HG03460 (cell line): ENCODE data around the gene TRIM5.
A peak's percentile ranks its signal among the peaks of the same experiment; 100 is the strongest.
"Not testable (repeated sequence)": the region's sequence is repeated elsewhere in the genome, so short reads cannot be mapped to it uniquely, and the experiment has no call there.

Experiments
- ATAC-seq: cut with Tn5 transposase; IDR thresholded peaks from one replicate; pipeline ENCODE4 v1.9.1; 2021; ENCODE audit not compliant: unreplicated experiment

TRIM5 gene

GRCh38 chr11:5684646-5685362 lies at the start of gene TRIM5:
Gene TRIM5 (minus strand): TSS chr11:5685074. CDS start chr11:5680177, 4,897 bp downstream.
- ATAC-seq, result peak; percentile 71

GRCh38 chr11:5727691-5728090 lies 42.8 kb upstream of the TRIM5 start:
- ATAC-seq, result no peak

- ATAC-seq, result no peak
Measured at GRCh38 chr11:5726351-5726750, 41.5 kb upstream of the TRIM5 start.

GRCh38 chr11:5722622-5723021 lies 37.7 kb upstream of the TRIM5 start:
- ATAC-seq, result no peak

- no peak for ATAC-seq
Measured at GRCh38 chr11:5719703-5720495, 35.0 kb upstream of the TRIM5 start.

GRCh38 chr11:5716518-5716917 lies 31.6 kb upstream of the TRIM5 start:
- ATAC-seq, result not testable (repeated sequence)

GRCh38 chr11:5713695-5714094 lies 28.8 kb upstream of the TRIM5 start:
- no peak for ATAC-seq

- no peak for ATAC-seq
Measured at GRCh38 chr11:5712507-5712906, 27.6 kb upstream of the TRIM5 start.

- no peak for ATAC-seq
Measured at GRCh38 chr11:5705688-5706087, 20.8 kb upstream of the TRIM5 start.

GRCh38 chr11:5703741-5704536 lies 19.1 kb upstream of the TRIM5 start:
- ATAC-seq, result peak; percentile 77

- no peak for ATAC-seq
Measured at GRCh38 chr11:5701055-5701577, 16.2 kb upstream of the TRIM5 start.

GRCh38 chr11:5700421-5701054 lies 15.7 kb upstream of the TRIM5 start:
- ATAC-seq, result no peak

GRCh38 chr11:5698281-5698680 lies 13.4 kb upstream of the TRIM5 start:
- no peak for ATAC-seq

- ATAC-seq, result no peak
Measured at GRCh38 chr11:5696210-5696609, 11.3 kb upstream of the TRIM5 start.

- ATAC-seq, result no peak
Measured at GRCh38 chr11:5695580-5695979, 10.7 kb upstream of the TRIM5 start.

- no peak for ATAC-seq
Measured at GRCh38 chr11:5694642-5695041, 9.8 kb upstream of the TRIM5 start.

GRCh38 chr11:5691964-5692361 lies 7.1 kb upstream of the TRIM5 start:
- ATAC-seq, result no peak

- ATAC-seq, result not testable (repeated sequence)
Measured at GRCh38 chr11:5691238-5691963, 6.5 kb upstream of the TRIM5 start.

- ATAC-seq, result no peak
Measured at GRCh38 chr11:5690736-5691135, 5.9 kb upstream of the TRIM5 start.

- ATAC-seq, result no peak
Measured at GRCh38 chr11:5690216-5690615, 5.3 kb upstream of the TRIM5 start.
